Erythroblast (primary cell): ENCODE measurements around the gene BTNL3.

Experiments
- GATA1 ChIP-seq: IDR thresholded peaks from 2 replicates; pipeline ENCODE4 v1.6.1; 2011; ENCODE audit warnings: low read depth, mild to moderate bottlenecking, control low read depth, low read length, moderate library complexity
- POLR2A ChIP-seq: IDR thresholded peaks from 2 replicates; pipeline ENCODE4 v1.6.1; 2011; ENCODE audit warnings: mild to moderate bottlenecking, low read length

GRCh38 chr5:181005791-181006190 is 17.1 kb downstream of the BTNL3 start:
- no peak for TF ChIP-seq POLR2A
- TF ChIP-seq GATA1 = no peak
